NCI-H2029 treated with DMSO at 0.1 percent for 48 hours (cell line): ENCODE results near the gene CCDC188.

Experiments used
- DNase-seq: peaks from one replicate; lab custom pipeline; 2025; lab: John Stamatoyannopoulos, UW

CCDC188 gene

GRCh38 chr22:20105456-20106204, 45.2 kb downstream of the CCDC188 start:
- DNase-seq: no peak

DNA sequence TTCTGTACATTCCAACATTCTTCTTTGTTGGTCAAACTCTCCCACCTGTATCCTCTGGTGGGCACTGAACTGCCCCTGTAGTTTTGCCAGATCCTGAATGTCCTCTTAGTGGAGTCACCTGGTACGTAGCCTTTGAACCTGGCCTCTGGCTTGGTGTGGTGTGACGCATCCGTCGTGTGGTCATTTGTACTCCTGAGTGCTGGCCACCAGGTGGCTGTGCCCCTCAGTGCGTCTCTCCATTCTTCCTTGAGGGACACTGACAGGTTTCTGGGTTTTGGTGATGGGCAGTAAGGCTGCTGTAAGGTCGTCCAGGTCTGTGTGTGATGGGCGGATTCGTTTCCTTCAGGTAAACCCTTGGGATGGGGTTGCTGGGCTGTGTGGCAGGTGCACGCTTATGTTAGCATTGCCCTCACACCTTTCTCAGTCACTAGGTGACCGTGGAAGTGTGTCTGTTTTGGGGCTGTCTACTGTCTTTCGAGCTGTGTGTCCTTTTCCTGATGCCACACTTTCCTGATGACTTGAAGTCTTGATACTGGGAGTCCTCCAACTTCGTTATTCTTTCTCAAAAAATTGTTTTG, 48.6 kb downstream of the CCDC188 start:
- no peak for DNase-seq

DNA sequence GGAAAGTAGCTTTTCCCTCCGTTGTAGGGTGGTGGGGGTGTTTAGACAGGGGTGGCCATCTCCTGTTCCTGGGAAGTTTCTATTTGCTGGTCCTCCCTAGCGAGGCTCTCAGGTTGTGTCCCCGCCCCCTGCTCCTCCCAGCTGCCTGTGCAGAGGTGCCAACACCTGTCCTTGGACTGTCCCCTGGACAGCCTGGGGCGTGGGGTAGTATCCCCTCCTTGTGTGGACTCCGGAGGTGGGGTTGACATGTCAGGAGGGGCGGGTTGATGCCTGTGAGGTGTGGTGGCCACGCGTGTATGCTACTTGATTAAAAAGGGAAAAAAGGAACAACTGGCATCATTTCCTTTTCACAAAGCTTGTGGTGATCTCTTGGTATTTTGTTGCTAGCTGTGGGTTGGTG, 49.2 kb downstream of the CCDC188 start:
- DNase-seq: no peak

DNA sequence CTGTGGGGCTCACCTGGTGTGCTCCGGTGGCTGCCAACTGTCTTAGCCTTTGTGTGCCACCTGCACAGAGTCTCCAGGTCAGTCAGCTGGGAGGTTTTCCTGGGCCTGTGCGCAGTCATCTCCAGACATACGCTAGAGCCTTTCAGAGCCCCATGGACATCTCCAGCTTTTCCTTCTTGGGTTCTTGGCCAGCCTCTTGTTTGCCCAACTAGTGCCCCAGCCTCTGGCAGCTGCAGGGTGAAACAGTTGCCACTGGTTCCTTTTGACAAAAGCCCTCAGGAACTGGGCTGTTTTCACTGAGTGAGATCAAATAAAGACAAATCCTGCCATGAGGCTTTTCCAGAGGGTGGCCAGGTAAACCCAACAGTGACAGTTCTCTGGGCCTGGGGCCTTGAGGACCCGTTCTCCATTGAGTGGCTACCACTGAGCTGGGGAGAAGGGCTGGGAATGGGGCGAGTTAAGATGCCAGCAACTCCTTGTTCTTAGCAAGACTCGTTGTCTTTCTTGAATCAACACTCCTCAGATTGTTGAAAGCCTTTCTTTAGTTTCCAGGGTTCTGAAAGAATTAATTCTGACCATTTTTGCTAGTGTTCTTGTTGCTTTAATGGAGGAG, 51.6 kb downstream of the CCDC188 start:
- no peak for DNase-seq
